Panc1 (cell line): ENCODE measurements around the gene MMP15. TPM values are rescaled to one million over a fixed set of nuclear protein-coding genes. Genes with fewer than 3 reads are reported as not detected.

Experiments used
- ATAC-seq: fragments of 200-7000 bp; cut with Tn5 transposase; 2 replicates; pipeline ENCODE4 v1.9.1; 2020; ENCODE audit warnings: mild to moderate bottlenecking, moderate library complexity
- BruUV-seq: library from RNA; stranded (reverse); fragments of 400-500 nt; replicated peaks from 2 replicates; lab custom pipeline; 2021; lab: Mats Ljungman, UMichigan
- CTCF ChIA-PET: fragments of 300-600 bp; sonication (Branson Sonifier 250); formaldehyde crosslinking; loops from one replicate; lab custom pipeline; 2022; ENCODE audit warnings: antibody characterized with exemption; lab: Charles Lee
- POLR2A ChIA-PET: fragments of 300-600 bp; sonication (Branson Sonifier 250); formaldehyde crosslinking; loops from one replicate; lab custom pipeline; 2022; ENCODE audit warnings: antibody characterized with exemption; lab: Charles Lee
- DNase-seq: peaks from one replicate; pipeline ENCODE4 v3.0.0-alpha.2; 2010; ENCODE audit warnings: low read depth, low spot score
- H3K27ac ChIP-seq: 2 replicates; pipeline ENCODE4 v1.5.1; 2011; ENCODE audit warnings: mild to moderate bottlenecking, low read length, inconsistent platforms
- H3K27me3 ChIP-seq: fragments of 200-500 bp; sonication (Bioruptor generic); 2 replicates; pipeline ENCODE4 v1.6.0; 2014; ENCODE audit warnings: low read length, inconsistent platforms; ENCODE audit not compliant: control insufficient read depth, insufficient read depth
- H3K36me3 ChIP-seq: fragments of 200-500 bp; sonication (Bioruptor generic); 2 replicates; pipeline ENCODE4 v1.5.1; 2014; ENCODE audit warnings: inconsistent platforms, mild to moderate bottlenecking, low read length, moderate library complexity; ENCODE audit not compliant: control insufficient read depth, insufficient read depth
- H3K4me1 ChIP-seq: 2 replicates; pipeline ENCODE4 v1.5.1; 2011; ENCODE audit warnings: inconsistent platforms, mild to moderate bottlenecking, low read length, moderate library complexity; ENCODE audit not compliant: control insufficient read depth, insufficient read depth
- H3K4me3 ChIP-seq, 2 experiments: 2 replicates each; pipeline ENCODE4 v1.5.1; 2011 to 2012; ENCODE audit warnings: low read depth in 2 of 2, low read length in 2 of 2, mild to moderate bottlenecking in 2 of 2, inconsistent platforms in 1 of 2, moderate library complexity in 1 of 2
- H3K9me3 ChIP-seq: fragments of 200-500 bp; sonication (Bioruptor generic); 2 replicates; pipeline ENCODE4 v1.5.1; 2014; ENCODE audit warnings: low read depth, mild to moderate bottlenecking, inconsistent platforms, low read length, moderate library complexity; ENCODE audit not compliant: control insufficient read depth, insufficient read depth
- POLR2AphosphoS5 ChIP-seq: IDR thresholded peaks from 2 replicates; pipeline ENCODE4 v1.6.1; 2012; ENCODE audit warnings: mild to moderate bottlenecking, low read depth, low read length, moderate library complexity
- SIN3A ChIP-seq: IDR thresholded peaks from 2 replicates; pipeline ENCODE4 v1.6.1; 2012; ENCODE audit warnings: low read depth, mild to moderate bottlenecking, low read length, moderate library complexity, borderline replicate concordance; ENCODE audit not compliant: insufficient read depth
- TCF7L2 ChIP-seq: IDR thresholded peaks from 2 replicates; pipeline ENCODE4 v1.6.1; 2011; ENCODE audit warnings: mild to moderate bottlenecking, low read depth, low read length, inconsistent platforms
- in situ Hi-C: cut with HindIII; loops from 2 replicates; pipeline ENCODE4 v1.10.0; 2016; ENCODE audit warnings: low sequenced_read_pairs, low pct_unique_long_range_greater_than_20kb
- intact Hi-C: fragments of 100-400 bp; cut with micrococcal nuclease; formaldehyde crosslinking; loops from one replicate; pipeline ENCODE4 v1.10.0; 2022; ENCODE audit not compliant: unreplicated experiment
- total RNA-seq: library from RNA; stranded (reverse); gene quantifications from one replicate; pipeline ENCODE4 v1.2.1, GENCODE V29; 2021; ENCODE audit not compliant: unreplicated experiment
- TF ChIP-seq, protein P1 (sequence below): fragments of 450-650 bp; IDR thresholded peaks from 2 replicates; pipeline ENCODE4 v1.5.1; 2017; ENCODE audit warnings: mild to moderate bottlenecking
- TF ChIP-seq, protein P2 (sequence below), 2 experiments: IDR thresholded peaks; 2 replicates each; pipeline ENCODE4 v1.6.1; 2011 to 2012; ENCODE audit warnings: low read depth in 2 of 2, control low read depth in 1 of 2, low read length in 1 of 2, mild to moderate bottlenecking in 1 of 2, moderate library complexity in 1 of 2; ENCODE audit not compliant: insufficient read depth in 1 of 2

MMP15 gene
- total RNA-seq, 1 experiment from 2014 or later, result 10.9 TPM

DNA sequence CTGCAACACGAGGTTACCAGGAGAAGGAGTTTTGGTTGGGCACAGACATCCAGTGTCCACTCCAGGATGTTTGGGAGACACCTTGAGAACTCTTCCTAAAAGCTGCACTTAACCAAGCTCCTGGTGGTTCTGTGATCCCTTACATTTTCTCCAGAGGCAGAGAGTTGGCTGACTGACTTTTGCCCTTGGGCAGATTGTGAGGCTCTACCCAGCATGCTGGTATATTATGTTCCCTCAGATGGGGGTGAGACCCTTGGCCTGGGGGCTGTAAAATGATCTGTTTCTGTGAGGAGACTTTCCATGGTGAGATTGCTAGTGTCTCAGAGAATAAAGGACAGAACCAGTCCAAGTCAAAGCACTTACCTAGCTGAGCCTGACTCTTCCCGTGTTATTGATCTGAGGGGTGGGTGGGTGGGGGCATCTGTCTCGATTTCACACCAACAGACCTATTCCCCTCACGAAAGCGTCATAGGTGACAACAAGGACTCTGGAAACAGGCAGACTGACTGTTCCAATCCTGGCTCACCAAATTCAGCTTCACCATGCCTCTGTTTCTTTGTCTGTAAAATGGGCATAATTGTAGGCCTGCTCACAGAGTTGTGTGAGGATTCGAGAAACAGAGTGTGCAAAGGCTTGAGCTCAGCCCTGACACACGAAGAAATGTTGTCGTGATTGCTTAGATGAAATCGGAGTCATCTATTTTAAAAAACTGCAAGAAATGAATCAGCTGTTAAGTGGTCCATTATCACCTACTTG, 12.2 kb upstream of the MMP15 start:
- intact Hi-C loops, result no loop called here
- ChIA-PET POLR2A (no interaction called here), CTCF (interaction anchor here (0.5 kb wide), 2 partner anchors 89 to 156 kb away, joined by 4 to 5 read pairs; no protein-coding TSS in a partner anchor)
- no peaks in the 10 kb centered on the region for H3K27me3 ChIP-seq
- no peak for TF ChIP-seq POLR2AphosphoS5
- TF ChIP-seq, protein P1, sequence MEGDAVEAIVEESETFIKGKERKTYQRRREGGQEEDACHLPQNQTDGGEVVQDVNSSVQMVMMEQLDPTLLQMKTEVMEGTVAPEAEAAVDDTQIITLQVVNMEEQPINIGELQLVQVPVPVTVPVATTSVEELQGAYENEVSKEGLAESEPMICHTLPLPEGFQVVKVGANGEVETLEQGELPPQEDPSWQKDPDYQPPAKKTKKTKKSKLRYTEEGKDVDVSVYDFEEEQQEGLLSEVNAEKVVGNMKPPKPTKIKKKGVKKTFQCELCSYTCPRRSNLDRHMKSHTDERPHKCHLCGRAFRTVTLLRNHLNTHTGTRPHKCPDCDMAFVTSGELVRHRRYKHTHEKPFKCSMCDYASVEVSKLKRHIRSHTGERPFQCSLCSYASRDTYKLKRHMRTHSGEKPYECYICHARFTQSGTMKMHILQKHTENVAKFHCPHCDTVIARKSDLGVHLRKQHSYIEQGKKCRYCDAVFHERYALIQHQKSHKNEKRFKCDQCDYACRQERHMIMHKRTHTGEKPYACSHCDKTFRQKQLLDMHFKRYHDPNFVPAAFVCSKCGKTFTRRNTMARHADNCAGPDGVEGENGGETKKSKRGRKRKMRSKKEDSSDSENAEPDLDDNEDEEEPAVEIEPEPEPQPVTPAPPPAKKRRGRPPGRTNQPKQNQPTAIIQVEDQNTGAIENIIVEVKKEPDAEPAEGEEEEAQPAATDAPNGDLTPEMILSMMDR, result no peak
- TF ChIP-seq, protein P2, sequence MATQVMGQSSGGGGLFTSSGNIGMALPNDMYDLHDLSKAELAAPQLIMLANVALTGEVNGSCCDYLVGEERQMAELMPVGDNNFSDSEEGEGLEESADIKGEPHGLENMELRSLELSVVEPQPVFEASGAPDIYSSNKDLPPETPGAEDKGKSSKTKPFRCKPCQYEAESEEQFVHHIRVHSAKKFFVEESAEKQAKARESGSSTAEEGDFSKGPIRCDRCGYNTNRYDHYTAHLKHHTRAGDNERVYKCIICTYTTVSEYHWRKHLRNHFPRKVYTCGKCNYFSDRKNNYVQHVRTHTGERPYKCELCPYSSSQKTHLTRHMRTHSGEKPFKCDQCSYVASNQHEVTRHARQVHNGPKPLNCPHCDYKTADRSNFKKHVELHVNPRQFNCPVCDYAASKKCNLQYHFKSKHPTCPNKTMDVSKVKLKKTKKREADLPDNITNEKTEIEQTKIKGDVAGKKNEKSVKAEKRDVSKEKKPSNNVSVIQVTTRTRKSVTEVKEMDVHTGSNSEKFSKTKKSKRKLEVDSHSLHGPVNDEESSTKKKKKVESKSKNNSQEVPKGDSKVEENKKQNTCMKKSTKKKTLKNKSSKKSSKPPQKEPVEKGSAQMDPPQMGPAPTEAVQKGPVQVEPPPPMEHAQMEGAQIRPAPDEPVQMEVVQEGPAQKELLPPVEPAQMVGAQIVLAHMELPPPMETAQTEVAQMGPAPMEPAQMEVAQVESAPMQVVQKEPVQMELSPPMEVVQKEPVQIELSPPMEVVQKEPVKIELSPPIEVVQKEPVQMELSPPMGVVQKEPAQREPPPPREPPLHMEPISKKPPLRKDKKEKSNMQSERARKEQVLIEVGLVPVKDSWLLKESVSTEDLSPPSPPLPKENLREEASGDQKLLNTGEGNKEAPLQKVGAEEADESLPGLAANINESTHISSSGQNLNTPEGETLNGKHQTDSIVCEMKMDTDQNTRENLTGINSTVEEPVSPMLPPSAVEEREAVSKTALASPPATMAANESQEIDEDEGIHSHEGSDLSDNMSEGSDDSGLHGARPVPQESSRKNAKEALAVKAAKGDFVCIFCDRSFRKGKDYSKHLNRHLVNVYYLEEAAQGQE (IDR thresholded peaks at IDR 0.05; ENCODE audit: insufficient read depth in 1 of 2, low read depth in 2 of 2, low read length in 1 of 2), result no peak
- TF ChIP-seq SIN3A, result no peak
- TF ChIP-seq TCF7L2, result no peak
- no peaks in the 10 kb centered on the region for H3K4me1 ChIP-seq
- in situ Hi-C loops, result loop anchor here (25.0 kb wide), 1 partner anchor 99 kb away; no protein-coding TSS in a partner anchor
- DNase-seq (no peak), ATAC-seq (no peak)
- H3K27ac ChIP-seq, result no peak overlapping the region
- H3K4me3 ChIP-seq, result no peak overlapping the region
- H3K36me3 ChIP-seq, result no peaks in the 10 kb centered on the region; the same call in 1 of the 2 replicates
- TSS peak; percentile 34 for BruUV-seq
- no peaks in the 10 kb centered on the region for H3K9me3 ChIP-seq

DNA sequence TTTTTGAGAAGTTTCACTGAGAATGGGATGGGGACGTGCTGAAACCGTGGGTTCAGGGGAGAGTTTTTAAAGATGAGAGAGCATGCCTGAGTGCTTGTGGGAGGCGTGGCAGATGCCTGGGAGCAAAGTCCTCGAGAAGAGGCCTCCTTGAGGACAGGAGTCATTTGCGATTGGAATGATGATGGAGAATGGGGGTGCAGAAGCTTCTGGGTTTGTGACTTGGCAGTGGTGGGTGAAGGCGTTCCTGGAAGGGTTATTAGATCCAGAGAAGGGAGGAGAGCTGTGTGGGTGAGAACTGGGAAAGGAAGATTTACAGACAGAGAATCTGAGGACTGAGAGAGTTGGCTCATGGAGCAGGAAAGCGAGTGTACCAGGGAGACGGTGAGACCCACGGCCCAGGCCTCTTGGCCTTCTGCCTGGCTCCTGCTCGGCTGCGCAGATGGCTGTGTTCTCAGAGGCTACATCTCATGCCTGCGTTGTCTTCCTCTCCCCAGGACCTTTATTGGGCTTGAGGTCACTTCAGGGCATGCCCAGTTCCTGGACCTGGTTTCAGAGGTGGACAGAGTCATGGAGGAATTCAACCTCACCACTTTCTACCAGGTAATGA, 8.6 kb upstream of the MMP15 start:
- no peak overlapping the region for H3K27ac ChIP-seq
- ChIA-PET POLR2A (no interaction called here), CTCF (no interaction called here)
- H3K36me3 ChIP-seq, result no peaks in the 10 kb centered on the region
- no peak for DNase-seq
- in situ Hi-C loops, result loop anchor here (25.0 kb wide), 1 partner anchor 95 kb away; no protein-coding TSS in a partner anchor
- intact Hi-C loops, result no loop called here
- BruUV-seq, result no TSS peak
- TF ChIP-seq SIN3A, result no peak
- TF ChIP-seq, protein P1, result no peak
- ATAC-seq, result no peak
- no peak overlapping the region for H3K4me3 ChIP-seq
- peaks cover under 1% of the 10 kb centered on the region; the same call in 1 of the 2 replicates for H3K4me1 ChIP-seq
- no peaks in the 10 kb centered on the region for H3K9me3 ChIP-seq
- H3K27me3 ChIP-seq, result no peaks in the 10 kb centered on the region
